ENCODE measurements around the gene RAP1GDS1. TPM values are rescaled to one million over a fixed set of nuclear protein-coding genes. Genes with fewer than 3 reads are reported as not detected.

The RAP1GDS1 gene
- total RNA-seq, 1 experiment from 2014 or later, result 40.8 TPM

GRCh38 chr4:98462487-98462886, 201.3 kb downstream of the RAP1GDS1 start:
- Histone ChIP-seq H3K4me3 (replicated peaks in 1 of 2; ENCODE audit: low read depth in 1 of 2, low read length in 2 of 2) (no peak overlapping the region), H3K27me3 (ENCODE audit: insufficient read depth, low read length) (no peaks in the 10 kb centered on the region), H3K9ac (ENCODE audit: low read length) (no peak overlapping the region), H3K4me1 (ENCODE audit: control insufficient read depth in 1 of 2, insufficient read depth in 2 of 2, low read length in 2 of 2) (peaks cover 0 to 8% of the 10 kb centered on the region in 2 experiments; a peak in 1 of 4 replicates), H3K4me2 (ENCODE audit: low read length) (no peak overlapping the region), H4K20me1 (ENCODE audit: insufficient read depth) (no peaks in the 10 kb centered on the region), H3K9me2 (ENCODE audit: insufficient read depth) (no peaks in the 10 kb centered on the region), H2AFZ (ENCODE audit: low read depth, low read length, poor library complexity, severe bottlenecking) (no peak overlapping the region), H3K79me2 (ENCODE audit: insufficient read depth, low read length) (no peaks in the 10 kb centered on the region), H3K27ac (ENCODE audit: low read depth, low read length) (no peak overlapping the region), H3K36me3 (ENCODE audit: control insufficient read depth in 1 of 2, insufficient read depth in 2 of 2, low read length in 2 of 2) (no peaks in the 10 kb centered on the region), H3K9me3 (ENCODE audit: control insufficient read depth in 1 of 2, insufficient read depth in 1 of 2, low read depth in 1 of 2, low read length in 2 of 2) (no peaks in the 10 kb centered on the region)
- CTCF ChIA-PET, result no interaction called here
- no peak for ATAC-seq
- TF ChIP-seq ZBTB33 (IDR thresholded peaks at IDR 0.05; ENCODE audit: extremely low read depth, insufficient replicate concordance, low read length) (no peak), TCF7L2 (IDR thresholded peaks at IDR 0.05; ENCODE audit: borderline replicate concordance, extremely low read depth, insufficient read depth, insufficient read length) (no peak), REST (IDR thresholded peaks at IDR 0.05; ENCODE audit: low read depth) (no peak), CEBPB (IDR thresholded peaks at IDR 0.05; ENCODE audit: low read depth) (no peak), FOSL1 (IDR thresholded peaks at IDR 0.05; ENCODE audit: low read depth) (no peak), EZH2phosphoT487 (IDR thresholded peaks at IDR 0.05; ENCODE audit: borderline replicate concordance) (no peak), RAD21 (IDR thresholded peaks at IDR 0.05; ENCODE audit: low read depth) (no peak), POLR2A (IDR thresholded peaks at IDR 0.05; ENCODE audit: borderline replicate concordance, extremely low read depth, insufficient read depth, insufficient read length) (no peak), EGR1 (IDR thresholded peaks at IDR 0.05; ENCODE audit: low read depth) (no peak)
- no TSS peak for BruUV-seq (replicated peaks)
- POLR2A ChIA-PET, result no interaction called here
- DNase-seq (ENCODE audit: low read depth, low spot score), result no peak
- RAD21 ChIA-PET (ENCODE audit: low non-redundant PET in 1 of 2, low total read pairs in 2 of 2, uncharacterized antibody in 2 of 2, unreplicated experiment in 2 of 2), result no interaction called here
- intact Hi-C loops (cut with micrococcal nuclease), result loop anchor here (10.0 kb wide), 3 partner anchors 162 to 462 kb away; partner anchors contain the start of gene EIF4E
